Activated naive CD4-positive, alpha-beta T cell treated with anti-CD3 and anti-CD28 coated beads, Interleukin-2, amount 50 U/mL, for 24 hours (primary cell): Measurements from ENCODE around the gene HELZ.
"Not testable (repeated sequence)": the region's sequence is repeated elsewhere in the genome, so short reads cannot be mapped to it uniquely, and the experiment has no call there.

ENCODE experiments used
- H3K27ac Mint-ChIP-seq: one replicate; pipeline ENCODE4 v1.8.0; 2021; ENCODE audit warnings: mild to moderate bottlenecking, mixed read lengths
- H3K27me3 Mint-ChIP-seq: one replicate; pipeline ENCODE4 v1.8.0; 2021; ENCODE audit warnings: mixed read lengths
- H3K36me3 Mint-ChIP-seq: one replicate; pipeline ENCODE4 v1.8.0; 2021; ENCODE audit warnings: mixed read lengths
- H3K4me1 Mint-ChIP-seq: one replicate; pipeline ENCODE4 v1.8.0; 2021; ENCODE audit warnings: mixed read lengths
- H3K4me3 Mint-ChIP-seq: one replicate; pipeline ENCODE4 v1.8.0; 2021; ENCODE audit warnings: mild to moderate bottlenecking, mixed read lengths
- H3K9me3 Mint-ChIP-seq: one replicate; pipeline ENCODE4 v1.8.0; 2021; ENCODE audit warnings: mixed read lengths

HELZ gene

DNA sequence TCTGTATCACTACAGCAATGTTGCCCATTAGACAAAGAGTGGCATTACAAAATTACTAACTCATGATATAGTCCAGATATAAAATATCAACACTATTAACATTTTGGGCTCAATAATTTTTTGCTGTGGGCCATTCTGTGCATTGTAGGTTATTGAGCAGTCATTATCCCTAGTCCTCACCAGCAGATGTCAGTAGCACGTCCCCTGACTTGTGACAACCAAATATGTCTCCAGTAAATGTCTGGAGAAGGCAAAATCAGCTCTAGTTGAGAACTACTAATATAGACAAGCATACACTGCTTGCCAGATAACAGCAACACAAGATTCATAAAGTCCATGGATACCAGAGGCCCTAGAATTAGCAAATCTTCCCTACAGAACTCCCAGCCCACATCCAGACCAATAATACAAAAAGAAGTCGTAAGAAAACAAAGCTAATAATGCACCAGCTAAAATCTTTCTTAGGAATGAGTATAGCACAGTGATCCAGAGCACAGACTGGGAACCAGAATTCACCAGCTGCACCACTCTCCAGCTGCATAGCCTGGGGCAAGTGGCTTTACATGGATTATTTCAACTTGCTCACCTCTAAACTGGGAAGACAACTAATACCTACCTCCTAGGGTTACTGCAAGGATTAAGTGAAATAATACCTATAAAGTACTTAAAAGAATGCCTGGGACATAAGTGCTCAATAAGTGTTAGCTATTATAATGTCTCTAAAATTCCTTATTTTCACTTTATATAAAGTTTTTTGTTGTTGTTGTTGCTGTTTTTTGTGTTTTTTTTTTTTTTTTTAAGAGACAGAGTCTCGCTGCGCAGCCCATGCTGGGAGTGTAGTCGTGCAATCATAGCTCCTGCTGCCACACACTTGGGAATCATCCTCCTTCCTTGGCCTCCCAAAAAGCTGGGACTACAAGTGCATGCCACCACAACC lies 23.7 kb downstream of the HELZ start:
- H3K27ac Mint-ChIP-seq, result no peak overlapping the region
- no peaks in the 10 kb centered on the region for H3K9me3 Mint-ChIP-seq
- no peak overlapping the region for H3K4me3 Mint-ChIP-seq
- H3K36me3 Mint-ChIP-seq, result peaks cover 15% of the 10 kb centered on the region
- H3K27me3 Mint-ChIP-seq, result no peaks in the 10 kb centered on the region
- H3K4me1 Mint-ChIP-seq, result peaks cover 56% of the 10 kb centered on the region

GRCh38 chr17:67218385-67218950 lies 26.5 kb downstream of the HELZ start:
- Mint-ChIP-seq H3K9me3 (no peaks in the 10 kb centered on the region), H3K27ac (no peak overlapping the region), H3K36me3 (peaks cover 14% of the 10 kb centered on the region), H3K4me1 (peaks cover 33% of the 10 kb centered on the region), H3K27me3 (no peaks in the 10 kb centered on the region), H3K4me3 (no peak overlapping the region)

DNA sequence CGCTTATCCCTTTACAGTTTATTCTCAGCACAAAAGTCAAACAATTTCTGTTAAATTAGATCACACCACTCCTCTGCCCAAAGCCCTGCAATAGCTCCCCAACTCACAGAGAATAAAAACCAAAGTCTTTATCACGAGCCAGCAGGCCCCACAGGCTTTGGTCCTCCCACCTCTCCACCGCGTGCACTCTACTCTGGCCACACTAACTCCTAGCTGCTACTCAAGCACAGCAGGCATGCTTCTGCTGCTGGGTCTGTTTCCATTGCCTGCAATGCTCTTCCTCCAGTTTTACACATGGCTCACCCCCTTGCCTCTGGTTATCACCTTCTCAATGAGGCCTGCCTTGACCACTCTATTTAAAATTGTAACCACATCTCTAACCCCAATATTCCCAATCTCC lies 27.6 kb downstream of the HELZ start:
- H3K27me3 Mint-ChIP-seq, result no peaks in the 10 kb centered on the region
- peaks cover 35% of the 10 kb centered on the region for H3K4me1 Mint-ChIP-seq
- peaks cover 14% of the 10 kb centered on the region for H3K36me3 Mint-ChIP-seq
- H3K9me3 Mint-ChIP-seq, result no peaks in the 10 kb centered on the region
- H3K27ac Mint-ChIP-seq, result no peak overlapping the region
- H3K4me3 Mint-ChIP-seq, result no peak overlapping the region

DNA sequence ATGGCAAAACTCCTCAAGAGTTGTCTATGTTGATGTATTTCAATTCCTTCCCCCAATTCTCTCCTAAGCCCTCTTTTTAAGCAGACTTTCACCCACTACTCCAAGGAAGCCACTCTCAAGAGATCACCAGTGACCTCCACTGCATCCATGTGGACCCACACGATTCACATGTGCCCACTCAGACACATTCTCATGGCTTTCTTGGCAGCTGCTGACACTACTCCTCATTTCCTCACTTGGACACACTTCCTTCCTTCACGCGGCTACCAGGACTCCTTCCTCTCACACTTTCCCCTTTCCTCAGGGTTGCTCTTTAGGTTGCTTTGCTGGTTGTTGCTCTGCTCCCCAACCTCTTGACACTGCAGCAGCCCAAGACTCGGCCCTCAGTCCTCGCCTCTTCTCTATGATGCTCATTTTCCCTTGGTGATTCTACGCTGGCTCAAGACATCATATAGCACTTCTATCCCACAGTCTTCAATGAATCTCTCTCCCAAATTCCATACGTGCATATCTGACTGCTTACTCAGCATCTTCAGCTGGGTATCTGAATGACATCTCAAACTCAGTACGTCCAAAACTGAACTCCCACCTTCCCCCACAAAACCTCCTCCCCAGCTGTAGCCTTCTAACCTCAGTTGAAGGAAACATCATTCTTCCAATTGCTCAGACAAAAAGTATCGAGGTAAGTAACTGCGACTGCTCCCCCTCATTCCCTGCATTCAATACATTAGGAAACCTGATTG lies 28.2 kb downstream of the HELZ start:
- Mint-ChIP-seq H3K27me3 (no peaks in the 10 kb centered on the region), H3K9me3 (no peaks in the 10 kb centered on the region), H3K27ac (no peak overlapping the region), H3K4me1 (peaks cover 35% of the 10 kb centered on the region), H3K4me3 (no peak overlapping the region), H3K36me3 (peaks cover 15% of the 10 kb centered on the region)

- Mint-ChIP-seq H3K9me3 (no peaks in the 10 kb centered on the region), H3K36me3 (peaks cover 16% of the 10 kb centered on the region), H3K27ac (no peak overlapping the region), H3K4me3 (no peak overlapping the region), H3K27me3 (no peaks in the 10 kb centered on the region), H3K4me1 (peaks cover 34% of the 10 kb centered on the region)
Observed at GRCh38 chr17:67215991-67216421, 29.0 kb downstream of the HELZ start.

DNA sequence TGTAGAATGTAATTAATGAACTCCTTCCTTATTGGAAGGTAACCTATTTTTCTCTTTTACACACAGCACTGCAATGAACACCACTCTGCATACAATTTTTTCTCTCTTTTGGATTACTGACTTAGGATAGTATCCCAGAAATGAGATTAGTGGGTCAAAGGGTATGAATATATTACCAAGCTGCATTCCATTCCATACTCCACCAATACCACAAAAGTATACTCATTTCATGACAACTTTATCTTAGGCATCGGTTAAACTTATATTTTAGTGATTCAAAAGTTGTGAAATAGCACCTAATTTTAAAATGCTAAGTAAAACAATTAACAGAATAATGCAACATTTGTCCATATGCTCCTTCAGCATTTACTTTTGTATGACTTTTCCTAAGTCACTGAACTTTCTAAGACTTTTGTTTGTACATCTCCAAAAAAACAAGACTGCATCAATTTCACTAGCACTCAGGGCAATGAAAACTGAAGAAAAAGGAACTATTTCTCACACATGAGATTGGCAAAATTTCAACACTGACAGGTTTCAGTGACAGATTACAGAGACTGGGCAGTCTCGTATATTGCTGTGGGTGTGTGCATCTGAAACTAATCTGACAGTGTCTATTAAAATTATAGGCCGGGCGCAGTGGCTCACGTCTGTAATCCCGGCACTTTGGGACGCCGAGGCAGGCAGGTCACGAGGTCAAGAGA lies 32.1 kb downstream of the HELZ start:
- no peak overlapping the region for H3K4me3 Mint-ChIP-seq
- H3K4me1 Mint-ChIP-seq, result peaks cover 38% of the 10 kb centered on the region
- no peak overlapping the region for H3K27ac Mint-ChIP-seq
- H3K36me3 Mint-ChIP-seq, result peaks cover 17% of the 10 kb centered on the region
- H3K27me3 Mint-ChIP-seq, result no peaks in the 10 kb centered on the region
- H3K9me3 Mint-ChIP-seq, result no peaks in the 10 kb centered on the region

DNA sequence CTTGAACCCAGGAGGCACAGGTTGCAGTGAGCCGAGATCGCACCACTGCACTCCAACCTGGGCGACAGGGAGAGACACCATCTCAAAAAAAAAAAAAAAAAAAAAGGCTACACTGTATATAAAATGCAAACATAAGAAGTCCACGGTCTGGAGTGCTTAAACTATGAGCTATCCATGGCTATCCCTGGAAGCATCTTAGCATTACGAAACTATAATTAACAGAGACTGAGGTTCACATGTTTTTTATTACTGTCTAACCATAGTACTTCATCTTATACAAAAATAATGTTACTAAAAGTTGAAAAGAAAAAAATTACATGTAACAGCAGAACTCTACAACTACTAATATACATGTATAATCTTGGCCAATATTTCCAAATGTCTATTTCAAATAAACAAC lies 32.8 kb downstream of the HELZ start:
- no peak overlapping the region for H3K27ac Mint-ChIP-seq

GRCh38 chr17:67211742-67212141 lies 33.3 kb downstream of the HELZ start:
- Mint-ChIP-seq H3K9me3 (no peaks in the 10 kb centered on the region), H3K27me3 (no peaks in the 10 kb centered on the region), H3K27ac (no peak overlapping the region), H3K36me3 (peaks cover 17% of the 10 kb centered on the region), H3K4me3 (no peak overlapping the region), H3K4me1 (peaks cover 40% of the 10 kb centered on the region)

More for the DNA sequence above, 32.8 kb downstream of the HELZ start:
- peaks cover 17% of the 10 kb centered on the region for H3K36me3 Mint-ChIP-seq
- H3K27me3 Mint-ChIP-seq, result no peaks in the 10 kb centered on the region
- no peak overlapping the region for H3K4me3 Mint-ChIP-seq
- no peaks in the 10 kb centered on the region for H3K9me3 Mint-ChIP-seq
- peaks cover 40% of the 10 kb centered on the region for H3K4me1 Mint-ChIP-seq

GRCh38 chr17:67210915-67211314 lies 34.1 kb downstream of the HELZ start:
- Mint-ChIP-seq H3K27ac (no peak overlapping the region), H3K4me1 (peaks cover 44% of the 10 kb centered on the region), H3K4me3 (no peak overlapping the region), H3K36me3 (peaks cover 17% of the 10 kb centered on the region), H3K27me3 (no peaks in the 10 kb centered on the region), H3K9me3 (no peaks in the 10 kb centered on the region)

- Mint-ChIP-seq H3K36me3 (peaks cover 12% of the 10 kb centered on the region), H3K9me3 (no peaks in the 10 kb centered on the region), H3K4me3 (no peak overlapping the region), H3K4me1 (peaks cover 58% of the 10 kb centered on the region), H3K27me3 (no peaks in the 10 kb centered on the region), H3K27ac (no peak overlapping the region)
Observed at GRCh38 chr17:67208232-67208631, 36.8 kb downstream of the HELZ start.

- H3K27me3 Mint-ChIP-seq, result no peaks in the 10 kb centered on the region
- H3K36me3 Mint-ChIP-seq, result peaks cover 18% of the 10 kb centered on the region
- no peaks in the 10 kb centered on the region for H3K9me3 Mint-ChIP-seq
- H3K4me3 Mint-ChIP-seq, result no peak overlapping the region
- H3K27ac Mint-ChIP-seq, result no peak overlapping the region
- H3K4me1 Mint-ChIP-seq, result peaks cover 28% of the 10 kb centered on the region
Observed at GRCh38 chr17:67203818-67204217, 41.2 kb downstream of the HELZ start.

DNA sequence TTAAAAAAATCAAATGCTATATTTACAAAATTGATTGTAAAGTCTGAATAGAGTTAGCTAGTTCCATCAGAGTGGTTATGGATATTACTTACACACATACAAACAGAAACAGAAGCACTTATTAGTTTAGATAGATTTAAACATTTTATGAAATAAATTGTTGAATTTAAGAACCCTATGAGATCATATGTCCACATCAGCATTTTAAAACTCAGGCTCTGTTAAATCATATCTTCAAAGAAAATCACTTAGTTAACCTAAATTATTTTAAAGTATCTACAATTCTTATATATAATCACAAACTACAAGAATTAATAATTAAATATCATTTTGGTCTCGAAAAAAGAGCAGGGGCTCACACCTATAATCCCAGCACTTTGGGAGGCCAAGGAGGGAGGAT lies 42.5 kb downstream of the HELZ start:
- no peak overlapping the region for H3K27ac Mint-ChIP-seq
- H3K4me3 Mint-ChIP-seq, result no peak overlapping the region
- peaks cover 18% of the 10 kb centered on the region for H3K36me3 Mint-ChIP-seq
- H3K27me3 Mint-ChIP-seq, result no peaks in the 10 kb centered on the region
- H3K4me1 Mint-ChIP-seq, result peaks cover 18% of the 10 kb centered on the region
- no peaks in the 10 kb centered on the region for H3K9me3 Mint-ChIP-seq

DNA sequence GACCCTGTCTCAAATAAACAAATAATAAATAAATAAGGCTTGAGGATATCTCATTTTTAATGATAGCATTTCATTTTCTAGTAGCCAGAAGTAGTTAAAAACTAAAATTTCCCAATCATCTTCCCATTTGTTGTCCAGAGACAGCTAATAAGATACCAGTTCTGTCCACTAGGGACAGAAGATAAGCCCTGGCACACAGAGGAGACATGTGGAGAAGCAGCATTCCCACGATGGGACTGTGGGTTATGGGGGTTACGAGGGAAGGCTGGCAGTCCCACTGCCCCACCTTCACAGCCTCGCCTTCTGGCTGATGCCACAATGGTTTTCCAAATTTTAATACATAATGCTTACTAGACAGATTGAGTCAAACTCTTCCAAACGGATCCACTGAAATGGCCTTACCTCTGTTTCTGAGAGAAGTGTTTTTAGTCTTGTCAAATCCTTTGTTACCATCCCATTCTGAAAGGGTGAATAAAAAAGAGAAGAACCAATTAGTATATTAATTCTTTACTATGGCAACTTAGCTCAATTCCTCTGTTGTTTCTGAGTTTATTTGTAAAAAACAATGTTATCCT lies 44.2 kb downstream of the HELZ start:
- Mint-ChIP-seq H3K4me1 (peaks cover 28% of the 10 kb centered on the region), H3K27me3 (no peaks in the 10 kb centered on the region), H3K27ac (no peak overlapping the region), H3K9me3 (peaks cover 9% of the 10 kb centered on the region), H3K36me3 (peaks cover 31% of the 10 kb centered on the region), H3K4me3 (no peak overlapping the region)

GRCh38 chr17:67198131-67198530 lies 46.9 kb downstream of the HELZ start:
- no peak overlapping the region for H3K27ac Mint-ChIP-seq
- H3K36me3 Mint-ChIP-seq, result peaks cover 33% of the 10 kb centered on the region
- H3K4me3 Mint-ChIP-seq, result no peak overlapping the region
- H3K27me3 Mint-ChIP-seq, result no peaks in the 10 kb centered on the region
- peaks cover 9% of the 10 kb centered on the region for H3K9me3 Mint-ChIP-seq
- peaks cover 20% of the 10 kb centered on the region for H3K4me1 Mint-ChIP-seq

GRCh38 chr17:67197023-67197422 lies 48.0 kb downstream of the HELZ start:
- peak overlapping the region; percentile 5 for H3K4me3 Mint-ChIP-seq
- H3K9me3 Mint-ChIP-seq, H3K27ac Mint-ChIP-seq, H3K27me3 Mint-ChIP-seq: not testable (repeated sequence)
- H3K4me1 Mint-ChIP-seq, result peaks cover 20% of the 10 kb centered on the region
- H3K36me3 Mint-ChIP-seq, result peaks cover 31% of the 10 kb centered on the region
